Measurements from ENCODE around the gene UBE2D3. TPM values are rescaled to one million over a fixed set of nuclear protein-coding genes. Genes with fewer than 3 reads are reported as not detected.

Gene UBE2D3
- polyA plus RNA-seq, 1 donor from 2014 or later, result 373 TPM

- Histone ChIP-seq H3K9me2 (ENCODE audit: insufficient read depth, low read length) (no peaks in the 10 kb centered on the region), H3K27ac (ENCODE audit: low read length) (no peak overlapping the region), H3K27me3 (ENCODE audit: insufficient read depth, low read depth, low read length) (no peaks in the 10 kb centered on the region), H4K20me1 (ENCODE audit: insufficient read depth) (no peaks in the 10 kb centered on the region), H3K4me3 (ENCODE audit: low read length) (no peak overlapping the region), H3F3A (ENCODE audit: insufficient read depth, low read length, poor library complexity, severe bottlenecking) (no peaks in the 10 kb centered on the region), H3K4me2 (ENCODE audit: low read length) (no peak overlapping the region), H3K79me2 (replicated peaks; ENCODE audit: insufficient read depth, low read length) (no peaks in the 10 kb centered on the region), H3K9ac (ENCODE audit: low read length) (no peak overlapping the region), H2AFZ (ENCODE audit: low read depth, low read length) (no peak overlapping the region), H3K36me3 (ENCODE audit: insufficient read depth, low read length) (no peaks in the 10 kb centered on the region), H3K9me3 (ENCODE audit: low read length) (no peaks in the 10 kb centered on the region)
- TF ChIP-seq EP300 (conservative IDR thresholded peaks at IDR 0.05; ENCODE audit: poor library complexity, severe bottlenecking) (no peak), MXI1 (conservative IDR thresholded peaks at IDR 0.05; ENCODE audit: poor library complexity, severe bottlenecking) (no peak), CTCF (IDR thresholded peaks at IDR 0.05; ENCODE audit: poor library complexity, severe bottlenecking) (no peak), POLR2AphosphoS5 (IDR thresholded peaks at IDR 0.05) (no peak), RAD21 (conservative IDR thresholded peaks at IDR 0.05) (no peak), SMC3 (conservative IDR thresholded peaks at IDR 0.05; ENCODE audit: poor library complexity) (no peak), EZH2 (IDR thresholded peaks at IDR 0.05; ENCODE audit: borderline replicate concordance, insufficient read depth, low read length, poor library complexity, severe bottlenecking) (no peak), REST (IDR thresholded peaks at IDR 0.05; ENCODE audit: borderline replicate concordance) (no peak)
Measured at GRCh38 chr4:102778720-102779119, 48.6 kb downstream of the UBE2D3 start.

- Histone ChIP-seq H3K4me2 (ENCODE audit: low read length) (no peak overlapping the region), H3K9me2 (ENCODE audit: insufficient read depth, low read length) (no peaks in the 10 kb centered on the region), H3K27ac (ENCODE audit: low read length) (no peak overlapping the region), H3K9me3 (ENCODE audit: low read length) (no peaks in the 10 kb centered on the region), H3K4me3 (ENCODE audit: low read length) (no peak overlapping the region), H3K79me2 (replicated peaks; ENCODE audit: insufficient read depth, low read length) (no peaks in the 10 kb centered on the region), H3K27me3 (ENCODE audit: insufficient read depth, low read depth, low read length) (no peaks in the 10 kb centered on the region), H3K9ac (ENCODE audit: low read length) (no peak overlapping the region), H2AFZ (ENCODE audit: low read depth, low read length) (no peak overlapping the region), H3F3A (ENCODE audit: insufficient read depth, low read length, poor library complexity, severe bottlenecking) (no peaks in the 10 kb centered on the region), H4K20me1 (ENCODE audit: insufficient read depth) (no peaks in the 10 kb centered on the region), H3K36me3 (ENCODE audit: insufficient read depth, low read length) (no peaks in the 10 kb centered on the region)
- no peak for TF ChIP-seq REST (IDR thresholded peaks at IDR 0.05; ENCODE audit: borderline replicate concordance)
- no peak for TF ChIP-seq RAD21 (conservative IDR thresholded peaks at IDR 0.05)
- no peak for TF ChIP-seq EZH2 (IDR thresholded peaks at IDR 0.05; ENCODE audit: borderline replicate concordance, insufficient read depth, low read length, poor library complexity, severe bottlenecking)
- no peak for TF ChIP-seq CTCF (IDR thresholded peaks at IDR 0.05; ENCODE audit: poor library complexity, severe bottlenecking)
- TF ChIP-seq EP300 (conservative IDR thresholded peaks at IDR 0.05; ENCODE audit: poor library complexity, severe bottlenecking), result no peak
- no peak for TF ChIP-seq POLR2AphosphoS5 (IDR thresholded peaks at IDR 0.05)
- TF ChIP-seq MXI1 (conservative IDR thresholded peaks at IDR 0.05; ENCODE audit: poor library complexity, severe bottlenecking), result no peak
- no peak for TF ChIP-seq TAF1 (IDR thresholded peaks at IDR 0.05; ENCODE audit: low read depth)
- no peak for TF ChIP-seq SMC3 (conservative IDR thresholded peaks at IDR 0.05; ENCODE audit: poor library complexity)
Measured at GRCh38 chr4:102775805-102776204, 51.5 kb downstream of the UBE2D3 start.

Measured in neural cell (in vitro differentiated cells).